Endothelial cell of umbilical vein (primary cell): ENCODE results near the gene CRTC1.

ENCODE experiments used
- CTCF ChIP-seq, 2 donors: IDR thresholded peaks; 1 replicate in 1 of 2; 2 replicates in 1 of 2; pipeline ENCODE4 v1.5.1; 2011; ENCODE audit warnings: low read length in 2 of 2, mild to moderate bottlenecking in 2 of 2, moderate library complexity in 2 of 2, control low read depth in 1 of 2, inconsistent platforms in 1 of 2, low read depth in 1 of 2; ENCODE audit not compliant: insufficient read depth in 1 of 2; ENCODE audit errors: extremely low read depth in 1 of 2
- EZH2 ChIP-seq: IDR thresholded peaks from 2 replicates; pipeline ENCODE4 v1.6.1; 2012; ENCODE audit warnings: borderline replicate concordance, low read depth, mild to moderate bottlenecking, moderate library complexity, low read length, inconsistent platforms; ENCODE audit not compliant: severe bottlenecking
- GATA2 ChIP-seq: IDR thresholded peaks from 2 replicates; pipeline ENCODE4 v1.7.0; 2011; ENCODE audit warnings: low read depth, mild to moderate bottlenecking, moderate library complexity, mixed read lengths, low read length; ENCODE audit not compliant: insufficient read length, insufficient read depth
- JUN ChIP-seq: IDR thresholded peaks from 2 replicates; pipeline ENCODE4 v1.6.1; 2011; ENCODE audit warnings: borderline replicate concordance, low read depth; ENCODE audit not compliant: insufficient read length, insufficient read depth
- MAX ChIP-seq: IDR thresholded peaks from 2 replicates; pipeline ENCODE4 v1.6.1; 2011; ENCODE audit not compliant: insufficient read depth, insufficient read length
- MYC ChIP-seq: IDR thresholded peaks from one replicate; pipeline ENCODE4 v1.6.1; 2011; ENCODE audit warnings: mild to moderate bottlenecking, low read depth, low read length
- POLR2A ChIP-seq: IDR thresholded peaks from 2 replicates; pipeline ENCODE4 v1.6.1; 2012; ENCODE audit warnings: low read depth, mild to moderate bottlenecking, control low read depth, low read length
- POLR2AphosphoS5 ChIP-seq: IDR thresholded peaks from 2 replicates; pipeline ENCODE4 v1.6.1; 2012; ENCODE audit warnings: low read depth, mild to moderate bottlenecking, control low read depth, low read length, moderate library complexity; ENCODE audit not compliant: insufficient read depth

GRCh38 chr19:18668744-18669523, 14.5 kb upstream of the CRTC1 start:
- TF ChIP-seq CTCF (IDR thresholded peaks at IDR 0.05; ENCODE audit: extremely low read depth in 1 of 2, insufficient read depth in 1 of 2, low read depth in 1 of 2, low read length in 2 of 2) (no peak), POLR2AphosphoS5 (no peak), POLR2A (no peak), JUN (no peak), GATA2 (no peak), MAX (no peak), MYC (no peak), EZH2 (no peak)
